HG03064 (cell line): ENCODE results near the gene ATAD2B.

Experiments
- ATAC-seq: cut with Tn5 transposase; IDR thresholded peaks from one replicate; pipeline ENCODE4 v1.9.1; 2021; ENCODE audit warnings: low read depth; ENCODE audit not compliant: unreplicated experiment

Gene ATAD2B

GRCh38 chr2:23706613-23707078 lies 220.3 kb downstream of the ATAD2B start:
- no peak for ATAC-seq

- no peak for ATAC-seq
Observed at GRCh38 chr2:23705771-23706612, 220.9 kb downstream of the ATAD2B start.

- ATAC-seq = no peak
Observed at GRCh38 chr2:23703583-23704385, 223.1 kb downstream of the ATAD2B start.

GRCh38 chr2:23703037-23703582 lies 223.8 kb downstream of the ATAD2B start:
- ATAC-seq = no peak

- ATAC-seq = no peak
Observed at GRCh38 chr2:23700627-23701026, 226.3 kb downstream of the ATAD2B start.

GRCh38 chr2:23699580-23699925 lies 227.4 kb downstream of the ATAD2B start:
- no peak for ATAC-seq

GRCh38 chr2:23698721-23699579 lies 228.0 kb downstream of the ATAD2B start:
- no peak for ATAC-seq
